HG03378 (cell line): ENCODE data around the gene SMDT1.
"Not testable (repeated sequence)": the region's sequence is repeated elsewhere in the genome, so short reads cannot be mapped to it uniquely, and the experiment has no call there.

Experiments used
- ATAC-seq: cut with Tn5 transposase; IDR thresholded peaks from one replicate; pipeline ENCODE4 v1.9.1; 2021; ENCODE audit warnings: mild to moderate bottlenecking, moderate library complexity; ENCODE audit not compliant: unreplicated experiment

SMDT1 gene

GRCh38 chr22:42108848-42109247, 29.3 kb downstream of the SMDT1 start:
- ATAC-seq, result no peak

DNA sequence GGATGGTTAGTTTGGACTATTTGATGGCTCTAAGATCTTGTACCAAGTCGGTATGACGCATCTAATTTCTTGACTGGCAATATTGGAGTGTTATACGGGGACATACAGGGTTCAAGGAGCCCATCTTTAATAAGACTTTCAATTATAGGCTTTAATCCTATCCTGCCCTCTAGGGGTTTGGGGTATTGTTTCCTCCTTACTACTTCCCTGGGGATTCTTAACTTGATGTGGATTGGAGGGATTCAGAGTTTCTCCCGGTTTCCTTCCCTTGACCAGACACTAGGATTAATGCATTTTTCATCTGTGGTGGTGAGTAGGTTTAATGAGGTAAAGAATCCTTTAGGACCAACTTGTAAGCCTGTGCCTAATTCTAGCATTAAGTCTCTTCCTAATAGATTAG, 32.3 kb downstream of the SMDT1 start:
- ATAC-seq, result no peak

DNA sequence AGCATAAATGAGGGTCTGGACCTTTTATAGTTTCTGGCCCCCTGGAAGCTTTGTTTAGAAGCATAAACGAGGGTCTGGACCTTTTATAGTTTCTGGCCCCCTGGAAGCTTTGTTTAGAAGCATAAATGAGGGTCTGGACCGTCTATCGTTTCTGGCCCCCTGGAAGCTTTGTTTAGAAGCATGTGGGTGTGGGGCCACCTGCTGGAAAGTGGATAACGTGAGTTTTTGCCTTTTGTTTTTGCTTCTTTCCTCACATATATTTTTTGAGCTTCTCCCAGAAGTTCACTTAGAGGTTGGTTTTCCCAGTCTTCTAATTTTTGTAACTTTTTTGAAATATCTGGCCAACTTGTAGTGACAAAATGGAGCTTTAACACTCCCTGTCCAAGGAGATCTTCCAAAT, 33.3 kb downstream of the SMDT1 start:
- not testable (repeated sequence) for ATAC-seq

DNA sequence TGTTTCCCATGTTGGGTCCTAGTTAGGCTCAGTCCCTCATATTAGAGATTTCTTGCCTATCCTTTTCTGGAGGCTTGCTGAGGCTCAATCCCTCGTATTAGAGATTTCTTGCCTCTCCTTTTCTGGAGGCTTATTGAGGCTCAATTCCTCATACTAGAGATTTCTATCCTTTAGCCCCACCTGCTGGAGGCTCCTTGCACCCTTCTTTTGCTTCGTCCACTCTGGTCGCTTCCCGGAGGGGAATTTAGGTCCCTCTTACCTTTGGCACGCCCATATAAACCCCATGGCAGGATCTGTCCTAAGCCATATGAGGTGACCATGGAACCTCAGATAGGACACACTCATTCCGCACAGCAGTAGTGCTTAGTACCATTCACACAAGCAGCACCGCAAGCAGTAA, 35.2 kb downstream of the SMDT1 start:
- no peak for ATAC-seq

DNA sequence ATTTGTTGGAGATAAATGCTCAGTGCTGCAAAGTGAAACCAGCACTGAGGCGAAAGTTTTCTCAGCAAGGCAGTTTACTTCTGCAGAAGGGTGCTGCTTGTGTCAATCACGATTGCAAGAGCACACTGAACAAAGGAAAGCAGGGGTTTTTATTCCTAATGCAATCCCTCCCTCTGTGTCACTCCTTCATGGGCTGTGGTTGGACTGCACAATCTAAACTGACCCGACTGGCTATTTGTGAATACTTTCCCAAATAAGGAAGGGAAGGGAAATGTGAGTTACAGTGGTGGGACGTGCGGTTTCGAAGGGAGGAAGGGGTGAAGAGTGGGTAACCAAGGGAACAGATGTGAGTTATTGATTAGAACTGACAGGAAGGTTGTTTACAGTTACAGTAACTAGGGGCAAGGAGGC, 35.9 kb downstream of the SMDT1 start:
- not testable (repeated sequence) for ATAC-seq

- ATAC-seq, result no peak
Observed at GRCh38 chr22:42116848-42117424, 37.4 kb downstream of the SMDT1 start.

GRCh38 chr22:42120231-42121021, 40.9 kb downstream of the SMDT1 start:
- ATAC-seq, result not testable (repeated sequence)

GRCh38 chr22:42123529-42123928, 44.0 kb downstream of the SMDT1 start:
- not testable (repeated sequence) for ATAC-seq

DNA sequence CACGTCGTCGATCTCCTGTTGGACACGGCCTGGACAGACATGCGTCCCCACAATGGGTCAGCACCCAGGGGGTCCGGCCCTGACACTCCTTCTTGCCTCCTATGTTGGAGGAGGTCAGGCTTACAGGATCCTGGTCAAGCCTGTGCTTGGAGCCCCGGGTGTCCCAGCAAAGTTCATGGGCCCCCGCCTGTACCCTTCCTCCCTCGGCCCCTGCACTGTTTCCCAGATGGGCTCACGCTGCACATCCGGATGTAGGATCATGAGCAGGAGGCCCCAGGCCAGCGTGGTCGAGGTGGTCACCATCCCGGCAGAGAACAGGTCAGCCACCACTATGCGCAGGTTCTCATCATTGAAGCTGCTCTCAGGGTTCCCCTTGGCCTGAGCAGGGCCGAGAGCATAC, 48.1 kb downstream of the SMDT1 start:
- no peak for ATAC-seq

DNA sequence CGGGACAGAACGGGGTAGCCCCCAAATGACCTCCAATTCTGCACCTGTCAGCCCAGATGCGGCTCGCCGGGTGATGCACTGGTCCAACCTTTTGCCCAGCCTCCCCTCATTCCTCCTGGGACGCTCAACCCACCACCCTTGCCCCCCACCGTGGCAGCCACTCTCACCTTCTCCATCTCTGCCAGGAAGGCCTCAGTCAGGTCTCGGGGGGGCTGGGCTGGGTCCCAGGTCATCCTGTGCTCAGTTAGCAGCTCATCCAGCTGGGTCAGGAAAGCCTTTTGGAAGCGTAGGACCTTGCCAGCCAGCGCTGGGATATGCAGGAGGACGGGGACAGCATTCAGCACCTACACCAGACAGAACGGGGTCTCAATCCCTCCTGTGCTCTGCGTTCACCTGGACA, 48.5 kb downstream of the SMDT1 start:
- ATAC-seq, result not testable (repeated sequence)

GRCh38 chr22:42128776-42129694, 49.5 kb downstream of the SMDT1 start:
- ATAC-seq, result not testable (repeated sequence)

GRCh38 chr22:42130182-42130581, 50.7 kb downstream of the SMDT1 start:
- ATAC-seq, result not testable (repeated sequence)

GRCh38 chr22:42130639-42131431, 51.3 kb downstream of the SMDT1 start, which contains the start of gene CYP2D6:
Gene CYP2D6, minus strand, starts transcription at chr22:42130810. Its CDS starts 19 bp downstream, at chr22:42130791.
- not testable (repeated sequence) for ATAC-seq

- ATAC-seq, result no peak
Observed at GRCh38 chr22:42131562-42131961, 52.1 kb downstream of the SMDT1 start.

GRCh38 chr22:42132457-42132856, 53.0 kb downstream of the SMDT1 start:
- no peak for ATAC-seq
